Neural crest cell (in vitro differentiated cells): Measurements from ENCODE around the gene GPR108. TPM values are rescaled to one million over a fixed set of nuclear protein-coding genes. Genes with fewer than 3 reads are reported as not detected.

Source experiments
- DNase-seq: peaks from one replicate; pipeline ENCODE4 v3.0.0; 2021; ENCODE audit warnings: low read depth, mixed read lengths, low spot score
- H3K27ac Mint-ChIP-seq: one replicate; pipeline ENCODE4 v1.8.0; 2021; ENCODE audit warnings: mild to moderate bottlenecking, mixed read lengths; ENCODE audit not compliant: unreplicated experiment
- H3K27me3 Mint-ChIP-seq: 2 replicates; pipeline ENCODE4 v1.8.0; 2021; ENCODE audit warnings: low read depth, mild to moderate bottlenecking, mixed read lengths
- H3K36me3 Mint-ChIP-seq: 2 replicates; pipeline ENCODE4 v1.8.0; 2021; ENCODE audit warnings: low read depth, mild to moderate bottlenecking, mixed read lengths
- H3K4me1 Mint-ChIP-seq: 2 replicates; pipeline ENCODE4 v1.8.0; 2021; ENCODE audit warnings: mixed read lengths
- H3K4me3 Mint-ChIP-seq: one replicate; pipeline ENCODE4 v1.8.0; 2021; ENCODE audit warnings: mild to moderate bottlenecking, mixed read lengths
- H3K9me3 Mint-ChIP-seq: 2 replicates; pipeline ENCODE4 v1.8.0; 2021; ENCODE audit warnings: mixed read lengths
- total RNA-seq: library from RNA; stranded (reverse); gene quantifications from 2 replicates; pipeline ENCODE4 v1.2.1, GENCODE V29; 2021
- TF ChIP-seq, protein P1 (sequence below): fragments of 200-600 bp; sonication (generic); conservative IDR thresholded peaks from 2 replicates; pipeline ENCODE4 v1.5.0; 2021; ENCODE audit warnings: antibody characterized with exemption, mild to moderate bottlenecking

Gene GPR108
- total RNA-seq, 1 donor from 2014 or later, result 52.9 TPM

DNA sequence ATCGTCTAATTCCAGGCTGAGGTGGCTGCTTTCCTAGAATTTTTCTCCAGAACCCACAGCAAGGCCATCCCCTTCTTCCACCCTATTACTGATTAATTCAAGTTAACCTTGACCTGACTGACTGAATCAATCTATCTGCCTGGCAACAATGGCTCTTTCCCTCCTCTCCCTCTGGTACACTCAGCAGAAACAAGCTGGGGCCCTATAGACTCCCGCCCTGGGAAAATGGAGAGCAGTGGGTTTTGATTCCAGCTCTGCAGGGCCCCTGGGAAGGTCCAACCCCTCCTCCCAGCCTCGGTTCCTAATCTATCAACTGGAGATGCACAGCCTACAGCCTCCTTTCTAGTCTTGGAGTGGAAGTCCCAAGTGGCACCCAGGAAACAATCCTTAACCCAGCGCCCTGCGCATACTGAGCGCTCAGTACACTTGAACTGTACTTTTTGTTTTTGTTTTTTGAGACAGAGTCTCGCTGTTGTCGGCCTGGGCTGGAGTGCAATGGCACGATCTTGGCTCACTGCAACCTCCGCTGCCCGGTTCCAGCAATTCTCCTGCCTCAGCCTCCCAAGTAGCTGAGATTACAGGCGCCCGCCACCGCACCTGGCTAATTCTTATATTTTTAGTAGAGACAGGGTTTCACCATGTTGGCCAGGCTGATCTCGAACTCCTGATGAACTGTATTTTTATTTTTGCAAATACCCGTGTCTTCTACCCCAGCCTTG, 11.7 kb downstream of the GPR108 start:
- no peaks in the 10 kb centered on the region for H3K9me3 Mint-ChIP-seq
- H3K36me3 Mint-ChIP-seq, result no peaks in the 10 kb centered on the region
- H3K27me3 Mint-ChIP-seq, result peaks cover 5% of the 10 kb centered on the region
- no peak for DNase-seq
- TF ChIP-seq, protein P1, sequence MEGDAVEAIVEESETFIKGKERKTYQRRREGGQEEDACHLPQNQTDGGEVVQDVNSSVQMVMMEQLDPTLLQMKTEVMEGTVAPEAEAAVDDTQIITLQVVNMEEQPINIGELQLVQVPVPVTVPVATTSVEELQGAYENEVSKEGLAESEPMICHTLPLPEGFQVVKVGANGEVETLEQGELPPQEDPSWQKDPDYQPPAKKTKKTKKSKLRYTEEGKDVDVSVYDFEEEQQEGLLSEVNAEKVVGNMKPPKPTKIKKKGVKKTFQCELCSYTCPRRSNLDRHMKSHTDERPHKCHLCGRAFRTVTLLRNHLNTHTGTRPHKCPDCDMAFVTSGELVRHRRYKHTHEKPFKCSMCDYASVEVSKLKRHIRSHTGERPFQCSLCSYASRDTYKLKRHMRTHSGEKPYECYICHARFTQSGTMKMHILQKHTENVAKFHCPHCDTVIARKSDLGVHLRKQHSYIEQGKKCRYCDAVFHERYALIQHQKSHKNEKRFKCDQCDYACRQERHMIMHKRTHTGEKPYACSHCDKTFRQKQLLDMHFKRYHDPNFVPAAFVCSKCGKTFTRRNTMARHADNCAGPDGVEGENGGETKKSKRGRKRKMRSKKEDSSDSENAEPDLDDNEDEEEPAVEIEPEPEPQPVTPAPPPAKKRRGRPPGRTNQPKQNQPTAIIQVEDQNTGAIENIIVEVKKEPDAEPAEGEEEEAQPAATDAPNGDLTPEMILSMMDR, result no peak
- peaks cover 12% of the 10 kb centered on the region for H3K4me1 Mint-ChIP-seq
- H3K27ac Mint-ChIP-seq, result peak overlapping the region; percentile 81
- no peak overlapping the region for H3K4me3 Mint-ChIP-seq

DNA sequence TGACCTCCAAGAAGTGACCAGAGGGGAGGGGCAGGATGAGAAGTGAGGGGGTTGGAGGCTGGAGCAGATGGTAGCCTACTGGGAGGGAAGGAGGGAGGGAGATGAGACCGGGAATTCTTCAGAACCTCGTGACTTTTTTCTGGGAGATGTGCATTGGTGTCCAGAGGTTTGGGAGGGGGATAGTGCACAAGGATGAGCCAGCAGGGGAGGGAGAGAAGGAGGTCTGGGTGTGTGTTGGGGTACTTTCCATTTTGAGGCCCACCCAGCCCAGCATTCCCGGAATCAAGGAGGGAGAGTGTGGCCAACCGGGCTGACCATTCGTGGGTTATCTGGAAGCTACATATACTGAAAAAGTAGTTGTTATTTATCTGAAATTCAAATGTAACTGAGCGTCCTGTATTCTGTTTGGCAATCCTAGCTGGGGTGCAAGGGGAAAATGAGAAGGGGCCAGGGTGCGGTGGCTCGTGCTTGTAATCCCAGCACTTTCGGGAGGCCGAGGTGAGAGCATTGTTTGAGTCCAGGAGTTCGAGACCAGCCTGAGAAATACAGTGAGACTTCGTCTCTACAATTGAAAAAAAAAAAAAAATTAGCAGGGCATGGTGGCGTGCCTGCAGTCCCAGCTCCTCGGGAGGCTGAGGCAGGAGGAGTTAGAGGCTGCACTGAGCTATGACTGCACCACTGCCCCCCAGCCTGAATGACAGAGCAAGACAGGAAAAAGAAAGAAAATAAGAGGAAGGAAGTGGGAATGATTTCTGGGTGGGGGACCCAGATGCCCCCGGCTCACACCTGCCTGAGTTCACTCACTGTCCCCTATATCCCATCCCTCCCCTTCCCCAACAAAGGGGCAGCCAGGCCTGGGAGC, 12.5 kb downstream of the GPR108 start:
- Mint-ChIP-seq H3K36me3 (no peaks in the 10 kb centered on the region), H3K4me1 (peaks cover 13% of the 10 kb centered on the region), H3K27ac (peak overlapping the region; percentile 43), H3K9me3 (no peaks in the 10 kb centered on the region), H3K27me3 (peaks cover 9% of the 10 kb centered on the region), H3K4me3 (no peak overlapping the region)
- TF ChIP-seq, protein P1, result no peak
- DNase-seq, result no peak

DNA sequence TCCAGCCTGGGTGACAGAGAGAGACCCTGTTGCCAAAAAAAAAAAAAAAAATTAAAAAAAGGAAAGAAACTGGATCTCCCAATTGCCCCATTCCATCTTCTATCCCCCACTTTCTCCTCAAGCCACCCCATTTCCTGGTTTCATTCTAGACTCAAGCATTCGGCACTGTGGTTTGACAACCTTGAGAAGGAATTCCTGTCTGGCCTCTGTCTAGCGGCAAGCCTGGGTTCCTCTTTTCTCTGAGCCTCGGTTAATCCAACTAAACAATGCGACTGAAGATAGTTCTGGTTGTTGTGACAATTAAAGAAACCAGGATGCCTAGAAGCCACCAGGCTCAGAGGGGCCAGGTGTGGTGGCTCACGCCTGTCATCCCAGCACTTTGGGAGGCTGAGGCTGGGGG, 13.6 kb downstream of the GPR108 start:
- H3K36me3 Mint-ChIP-seq, result no peaks in the 10 kb centered on the region
- no peaks in the 10 kb centered on the region for H3K9me3 Mint-ChIP-seq
- H3K27ac Mint-ChIP-seq, result no peak overlapping the region
- H3K4me1 Mint-ChIP-seq, result peaks cover 13% of the 10 kb centered on the region
- no peak for DNase-seq
- no peak overlapping the region for H3K4me3 Mint-ChIP-seq
- peaks cover 13% of the 10 kb centered on the region for H3K27me3 Mint-ChIP-seq
- TF ChIP-seq, protein P1, result no peak

DNA sequence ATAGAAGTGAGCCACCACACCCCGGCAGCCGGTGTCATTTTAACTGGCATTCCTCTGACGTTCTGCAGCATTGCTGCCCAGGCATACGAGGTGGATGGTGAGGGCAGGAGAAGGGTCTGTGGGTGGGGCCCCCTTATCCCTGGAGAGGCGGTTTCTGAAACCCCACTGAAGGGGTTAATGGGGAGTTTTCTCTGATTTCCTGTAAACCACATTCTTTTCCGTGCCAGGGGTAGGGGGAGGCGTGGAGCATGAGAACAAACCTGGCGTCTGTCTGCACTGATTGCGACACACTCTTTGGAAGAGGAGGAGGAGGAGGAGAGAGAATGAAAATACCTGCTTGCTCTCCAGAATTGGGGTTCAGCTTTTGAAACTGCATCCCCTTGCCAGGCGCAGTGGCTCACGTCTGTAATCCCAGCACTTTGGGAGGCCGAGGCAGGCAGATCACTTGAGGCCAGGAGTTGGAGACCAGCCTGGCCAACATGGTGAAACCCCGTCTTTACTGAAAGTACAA, 14.2 kb downstream of the GPR108 start:
- no peak for DNase-seq

DNA sequence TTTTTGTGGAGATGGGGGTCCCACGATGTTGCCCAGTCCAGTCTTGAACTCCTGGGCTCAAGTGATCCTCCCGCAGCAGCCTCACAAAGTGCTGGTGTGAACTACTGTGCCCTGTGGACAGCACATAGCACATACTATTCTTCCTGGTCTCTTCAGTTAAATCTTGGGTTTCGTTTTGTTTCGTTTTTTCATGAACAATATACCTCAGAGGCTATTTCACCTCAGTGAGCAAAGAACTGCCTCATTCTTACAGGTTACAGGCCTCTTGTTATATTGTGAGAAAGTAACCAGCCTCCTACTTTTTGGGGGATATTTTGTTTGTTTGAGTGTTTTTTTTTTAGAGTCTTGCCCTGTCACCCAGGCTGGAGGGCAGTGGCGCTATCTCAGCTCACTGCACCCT, 15.6 kb downstream of the GPR108 start:
- DNase-seq, result no peak
- Mint-ChIP-seq H3K4me3 (no peak overlapping the region), H3K9me3 (peaks cover 5% of the 10 kb centered on the region)

More for the DNA sequence above, 14.2 kb downstream of the GPR108 start:
- Mint-ChIP-seq H3K4me1 (peaks cover 8% of the 10 kb centered on the region), H3K27ac (no peak overlapping the region), H3K27me3 (peaks cover 13% of the 10 kb centered on the region), H3K36me3 (no peaks in the 10 kb centered on the region), H3K4me3 (no peak overlapping the region), H3K9me3 (no peaks in the 10 kb centered on the region)
- TF ChIP-seq, protein P1, result no peak

More for the DNA sequence above, 15.6 kb downstream of the GPR108 start:
- no peak overlapping the region for H3K27ac Mint-ChIP-seq
- peaks cover 12% of the 10 kb centered on the region for H3K4me1 Mint-ChIP-seq
- TF ChIP-seq, protein P1, result no peak
- peaks cover 22% of the 10 kb centered on the region for H3K27me3 Mint-ChIP-seq
- no peaks in the 10 kb centered on the region for H3K36me3 Mint-ChIP-seq
